HG02840 (cell line): Measurements from ENCODE around the gene IGFBP7.

Experiments used
- ATAC-seq: cut with Tn5 transposase; IDR thresholded peaks from one replicate; pipeline ENCODE4 v1.9.1; 2021; ENCODE audit warnings: mild to moderate bottlenecking, moderate library complexity, moderate number of reproducible peaks; ENCODE audit not compliant: unreplicated experiment, low FRiP score

Gene IGFBP7

GRCh38 chr4:57109847-57110639 is at the start of gene IGFBP7:
Gene IGFBP7 (minus strand): TSS chr4:57110385. CDS start chr4:57110351, 34 bp downstream.
- ATAC-seq = no peak

- no peak for ATAC-seq
Measured at GRCh38 chr4:57159866-57160265, 49.7 kb upstream of the IGFBP7 start.

GRCh38 chr4:57158762-57159161 is 48.6 kb upstream of the IGFBP7 start:
- ATAC-seq = no peak

GRCh38 chr4:57158221-57158620 is 48.0 kb upstream of the IGFBP7 start:
- no peak for ATAC-seq

GRCh38 chr4:57157596-57158137 is 47.5 kb upstream of the IGFBP7 start:
- ATAC-seq = no peak

- ATAC-seq = no peak
Measured at GRCh38 chr4:57156242-57156990, 46.2 kb upstream of the IGFBP7 start.

GRCh38 chr4:57154926-57155325 is 44.7 kb upstream of the IGFBP7 start:
- ATAC-seq = no peak

- ATAC-seq = no peak
Measured at GRCh38 chr4:57154191-57154590, 44.0 kb upstream of the IGFBP7 start.

- ATAC-seq = no peak
Measured at GRCh38 chr4:57153207-57153606, 43.0 kb upstream of the IGFBP7 start.

GRCh38 chr4:57151481-57151880 is 41.3 kb upstream of the IGFBP7 start:
- ATAC-seq = no peak

- ATAC-seq = no peak
Measured at GRCh38 chr4:57149833-57150232, 39.6 kb upstream of the IGFBP7 start.

- ATAC-seq = no peak
Measured at GRCh38 chr4:57148831-57149505, 38.8 kb upstream of the IGFBP7 start.

- ATAC-seq = no peak
Measured at GRCh38 chr4:57148177-57148576, 38.0 kb upstream of the IGFBP7 start.

- no peak for ATAC-seq
Measured at GRCh38 chr4:57147335-57148060, 37.3 kb upstream of the IGFBP7 start.

- ATAC-seq = no peak
Measured at GRCh38 chr4:57146444-57146843, 36.3 kb upstream of the IGFBP7 start.

GRCh38 chr4:57144466-57144865 is 34.3 kb upstream of the IGFBP7 start:
- no peak for ATAC-seq

- ATAC-seq = no peak
Measured at GRCh38 chr4:57139783-57140182, 29.6 kb upstream of the IGFBP7 start.

GRCh38 chr4:57137261-57137660 is 27.1 kb upstream of the IGFBP7 start:
- no peak for ATAC-seq

GRCh38 chr4:57136281-57136680 is 26.1 kb upstream of the IGFBP7 start:
- no peak for ATAC-seq

GRCh38 chr4:57132743-57133137 is 22.6 kb upstream of the IGFBP7 start:
- ATAC-seq = no peak
